22Rv1 (cell line): ENCODE measurements around the gene RNF11.

Source experiments
- H3K27ac ChIP-seq: fragments of 450-650 bp; 2 replicates; pipeline ENCODE4 v1.5.1; 2017
- CTCF ChIP-seq: fragments of 450-650 bp; IDR thresholded peaks from 2 replicates; pipeline ENCODE4 v1.5.1; 2017; ENCODE audit warnings: mild to moderate bottlenecking
- ZFX ChIP-seq: fragments of 450-650 bp; IDR thresholded peaks from 2 replicates; pipeline ENCODE4 v1.6.1; 2017; ENCODE audit warnings: antibody characterized with exemption, borderline replicate concordance

RNF11 gene

GRCh38 chr1:51255331-51255730, 19.3 kb downstream of the RNF11 start:
- no peak overlapping the region for H3K27ac ChIP-seq
- TF ChIP-seq CTCF (no peak), ZFX (no peak)

GRCh38 chr1:51263147-51263877, 27.2 kb downstream of the RNF11 start:
- TF ChIP-seq ZFX (no peak), CTCF (no peak)
- no peak overlapping the region for H3K27ac ChIP-seq

GRCh38 chr1:51264451-51264850, 28.4 kb downstream of the RNF11 start:
- no peak overlapping the region for H3K27ac ChIP-seq
- TF ChIP-seq CTCF (no peak), ZFX (no peak)

GRCh38 chr1:51265618-51266017, 29.5 kb downstream of the RNF11 start:
- TF ChIP-seq ZFX (no peak), CTCF (no peak)
- no peak overlapping the region for H3K27ac ChIP-seq

GRCh38 chr1:51266181-51266580, 30.1 kb downstream of the RNF11 start:
- no peak overlapping the region for H3K27ac ChIP-seq
- TF ChIP-seq ZFX (no peak), CTCF (no peak)

- H3K27ac ChIP-seq, result no peak overlapping the region
- TF ChIP-seq ZFX, result no peak
- no peak for TF ChIP-seq CTCF
Observed at GRCh38 chr1:51266791-51267190, 30.7 kb downstream of the RNF11 start.

- TF ChIP-seq ZFX, result no peak
- TF ChIP-seq CTCF, result no peak
- no peak overlapping the region for H3K27ac ChIP-seq
Observed at GRCh38 chr1:51268634-51269033, 32.6 kb downstream of the RNF11 start.
